ENCODE results near the gene NXN.
"Not testable (repeated sequence)": the region's sequence is repeated elsewhere in the genome, so short reads cannot be mapped to it uniquely, and the experiment has no call there.

Gene NXN

GRCh38 chr17:876272-876671, 103.3 kb downstream of the NXN start:
- no peak for DNase-seq (ENCODE audit: low read depth)

GRCh38 chr17:874590-874989, 105.0 kb downstream of the NXN start:
- H3K4me3 ChIP-seq (ENCODE audit: low read depth, low read length); DNase-seq (ENCODE audit: low read depth): not testable (repeated sequence)

More at GRCh38 chr17:876272-876671, 103.3 kb downstream of the NXN start:
- TF ChIP-seq CTCF (IDR thresholded peaks at IDR 0.05; ENCODE audit: low read depth, low read length, missing control alignments), result no peak
- H3K4me3 ChIP-seq (ENCODE audit: low read depth, low read length), result no peak overlapping the region

- no peak for TF ChIP-seq CTCF (IDR thresholded peaks at IDR 0.05; ENCODE audit: low read depth, low read length, missing control alignments)
- no peak for DNase-seq (ENCODE audit: low read depth)
Measured at GRCh38 chr17:872855-873254, 106.7 kb downstream of the NXN start.

DNA sequence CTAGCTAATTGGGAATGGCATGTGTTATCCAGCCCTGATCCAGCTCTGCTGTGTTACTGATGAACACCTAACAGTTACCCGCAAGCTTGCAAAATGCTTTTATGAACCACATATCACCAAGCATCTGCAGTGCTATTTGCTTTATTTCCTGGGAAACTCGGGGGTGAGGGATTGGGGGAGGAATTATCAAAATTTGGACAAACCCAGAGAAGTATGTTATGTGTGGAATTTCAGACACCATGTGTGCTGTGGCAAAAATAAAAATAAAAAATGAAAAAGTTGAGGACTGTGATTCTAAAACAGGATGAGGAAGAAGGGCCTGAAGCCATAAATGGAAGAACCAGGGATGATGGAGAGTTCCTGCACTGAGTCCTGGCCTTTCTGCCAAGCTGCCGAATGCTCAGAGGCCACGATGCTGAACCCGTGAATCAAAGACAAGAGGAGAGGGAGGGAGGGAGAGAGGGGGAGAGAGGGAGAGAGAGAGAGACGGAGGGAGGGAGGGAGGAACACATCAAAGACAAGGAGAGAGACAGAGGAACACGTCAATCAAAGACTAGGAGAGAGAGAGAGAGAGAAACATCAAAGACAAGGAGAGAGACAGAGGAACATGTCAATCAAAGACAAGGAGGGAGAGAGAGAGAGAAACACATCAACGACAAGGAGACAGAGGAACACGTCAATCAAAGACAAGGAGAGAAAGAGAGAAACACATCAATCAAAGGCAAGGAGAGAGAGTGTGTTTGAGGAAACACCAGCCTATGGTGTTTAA, 107.6 kb downstream of the NXN start:
- H3K4me3 ChIP-seq (ENCODE audit: low read depth, low read length), result no peak overlapping the region
- DNase-seq (ENCODE audit: low read depth), result no peak
- TF ChIP-seq CTCF (IDR thresholded peaks at IDR 0.05; ENCODE audit: low read depth, low read length, missing control alignments), result no peak

More at GRCh38 chr17:872855-873254, 106.7 kb downstream of the NXN start:
- H3K4me3 ChIP-seq (ENCODE audit: low read depth, low read length), result no peak overlapping the region

DNA sequence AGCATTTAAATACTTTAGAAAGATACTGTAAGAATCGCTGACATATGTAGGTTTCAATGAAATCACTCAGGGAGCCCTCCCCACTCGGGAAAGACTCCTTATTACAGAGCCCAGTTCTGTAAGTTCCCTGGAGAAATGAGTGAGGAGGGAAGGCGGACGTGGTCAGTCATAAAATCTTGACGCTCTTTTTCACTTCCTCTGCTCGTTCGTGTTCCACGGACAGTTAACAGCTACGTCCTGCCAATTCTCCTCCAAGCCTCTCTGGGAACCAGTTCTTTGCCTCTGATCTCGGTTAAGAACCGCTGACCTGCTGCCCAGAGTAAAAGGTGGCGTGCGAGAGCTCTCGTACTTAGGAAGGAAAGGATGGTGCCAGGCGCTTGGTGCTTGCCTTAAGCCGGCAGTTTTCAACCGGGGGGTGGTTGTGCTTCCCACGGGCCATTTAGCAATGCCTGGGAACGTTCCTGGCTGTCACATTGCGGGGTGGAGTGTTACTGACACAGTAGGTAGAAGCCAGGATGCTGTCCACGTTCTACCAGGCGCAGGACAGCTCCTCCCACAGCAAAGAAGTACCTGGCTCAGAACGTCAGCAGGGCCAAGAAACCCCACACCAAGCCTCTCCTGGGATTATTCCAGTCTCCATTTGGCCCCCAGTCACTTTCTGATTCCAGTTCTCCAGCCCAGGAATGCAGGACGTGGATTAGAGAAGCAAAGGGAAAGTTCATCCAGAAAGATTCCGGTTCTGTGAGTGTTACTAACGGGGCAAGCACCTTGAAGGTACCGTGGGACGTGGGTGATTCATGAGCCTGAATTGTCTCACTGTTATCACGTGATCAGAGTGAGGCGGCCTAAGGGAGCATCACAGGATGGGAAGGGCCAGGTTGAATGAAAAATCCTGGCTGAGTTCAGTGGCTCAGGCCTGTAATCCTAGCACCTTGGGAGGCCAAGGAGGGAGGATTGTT, 109.7 kb downstream of the NXN start:
- no peak overlapping the region for H3K4me3 ChIP-seq (ENCODE audit: low read depth, low read length)
- DNase-seq (ENCODE audit: low read depth), result no peak
- no peak for TF ChIP-seq CTCF (IDR thresholded peaks at IDR 0.05; ENCODE audit: low read depth, low read length, missing control alignments)

DNA sequence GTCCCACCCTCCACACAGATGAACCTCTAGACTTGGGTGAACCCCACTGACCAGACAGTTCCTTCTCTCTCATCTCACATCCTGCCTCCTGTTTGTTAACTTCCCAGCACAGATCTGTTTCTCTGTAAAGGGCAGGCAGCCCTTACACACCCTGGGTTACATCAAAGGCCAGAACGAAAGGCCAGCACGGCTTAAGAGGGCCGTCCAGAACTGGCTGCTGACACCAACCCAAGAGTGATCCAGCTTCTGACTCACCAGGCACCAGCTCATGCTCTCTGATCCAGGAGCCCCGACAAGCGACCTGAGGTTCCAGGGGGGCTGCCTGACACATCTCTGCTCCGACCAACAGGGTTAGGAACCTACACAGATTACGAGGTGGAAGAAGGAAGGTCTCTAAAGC, 110.5 kb downstream of the NXN start:
- no peak overlapping the region for H3K4me3 ChIP-seq (ENCODE audit: low read depth, low read length)
- no peak for DNase-seq (ENCODE audit: low read depth)

More for the DNA sequence above, 110.5 kb downstream of the NXN start:
- TF ChIP-seq CTCF (IDR thresholded peaks at IDR 0.05; ENCODE audit: low read depth, low read length, missing control alignments), result no peak

All from GM12864 (cell line).